Measurements from ENCODE around the gene SIK3. TPM values are rescaled to one million over a fixed set of nuclear protein-coding genes. Genes with fewer than 3 reads are reported as not detected.

Gene SIK3
- total and polyA plus RNA-seq, 12 donors = 9.9 to 47.3 (median 36.5) TPM

DNA sequence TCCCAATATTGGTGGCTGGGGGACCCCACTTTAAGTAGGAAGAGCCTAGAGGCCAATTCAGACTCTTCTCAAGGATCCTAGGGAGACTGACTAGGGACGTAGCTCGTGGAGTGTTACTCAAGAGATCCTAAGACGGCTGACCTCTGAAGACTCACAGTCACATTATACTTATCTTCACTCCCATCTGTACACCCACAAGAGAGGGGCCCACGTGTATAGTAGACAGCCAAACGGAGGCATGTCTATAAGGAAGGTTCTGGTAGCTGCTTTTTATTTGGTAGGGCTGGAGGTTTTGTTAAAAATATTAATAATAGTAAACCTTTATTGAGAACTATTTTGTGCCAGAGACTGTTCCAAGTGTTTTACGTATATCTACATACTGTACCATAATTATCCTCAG, 237.9 kb downstream of the SIK3 start:
- DNase-seq = no peak
- intact Hi-C loops (cut with DNase I) = loop anchor here in 1 of 10 donors (10.0 kb wide), 1 partner anchor 364 kb away; no protein-coding TSS in a partner anchor
- Histone ChIP-seq H3K9me3 (no peaks in the 10 kb centered on the region), H3K36me3 (peaks cover 0 to 100% (median 63%) of the 10 kb centered on the region in 9 donors), H3K27me3 (no peaks in the 10 kb centered on the region), H3K4me3 (no peak overlapping the region), H3K27ac (no peak overlapping the region), H3K4me1 (peaks cover 0 to 13% (median 6%) of the 10 kb centered on the region in 9 donors)
- ATAC-seq = no peak
- 91 to 92% methylated on average over 6 of the region's 6 CpGs for WGBS, 2 donors
- TF ChIP-seq, protein P1, sequence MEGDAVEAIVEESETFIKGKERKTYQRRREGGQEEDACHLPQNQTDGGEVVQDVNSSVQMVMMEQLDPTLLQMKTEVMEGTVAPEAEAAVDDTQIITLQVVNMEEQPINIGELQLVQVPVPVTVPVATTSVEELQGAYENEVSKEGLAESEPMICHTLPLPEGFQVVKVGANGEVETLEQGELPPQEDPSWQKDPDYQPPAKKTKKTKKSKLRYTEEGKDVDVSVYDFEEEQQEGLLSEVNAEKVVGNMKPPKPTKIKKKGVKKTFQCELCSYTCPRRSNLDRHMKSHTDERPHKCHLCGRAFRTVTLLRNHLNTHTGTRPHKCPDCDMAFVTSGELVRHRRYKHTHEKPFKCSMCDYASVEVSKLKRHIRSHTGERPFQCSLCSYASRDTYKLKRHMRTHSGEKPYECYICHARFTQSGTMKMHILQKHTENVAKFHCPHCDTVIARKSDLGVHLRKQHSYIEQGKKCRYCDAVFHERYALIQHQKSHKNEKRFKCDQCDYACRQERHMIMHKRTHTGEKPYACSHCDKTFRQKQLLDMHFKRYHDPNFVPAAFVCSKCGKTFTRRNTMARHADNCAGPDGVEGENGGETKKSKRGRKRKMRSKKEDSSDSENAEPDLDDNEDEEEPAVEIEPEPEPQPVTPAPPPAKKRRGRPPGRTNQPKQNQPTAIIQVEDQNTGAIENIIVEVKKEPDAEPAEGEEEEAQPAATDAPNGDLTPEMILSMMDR (IDR thresholded peaks at IDR 0.05) = no peak

DNA sequence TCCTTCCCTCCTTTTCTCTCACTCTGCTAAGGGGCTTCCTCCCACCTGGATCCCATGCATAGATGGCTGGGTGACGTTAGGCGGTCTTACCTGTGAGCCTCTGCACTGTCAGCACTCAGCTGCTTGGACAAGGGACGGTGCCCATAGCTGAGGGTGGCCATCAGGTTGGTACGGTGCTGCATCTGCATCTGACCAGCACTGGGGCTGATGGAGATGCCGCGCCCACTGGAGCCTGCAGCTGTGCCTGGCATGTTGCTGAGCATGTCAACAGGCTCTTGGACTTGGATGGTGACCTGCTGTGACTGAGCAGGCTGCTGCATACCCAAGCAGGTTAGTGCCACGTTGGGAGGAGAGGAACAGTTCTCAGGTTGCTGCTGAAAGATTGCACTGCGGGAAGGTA, 239.1 kb downstream of the SIK3 start:
- no peak overlapping the region for H3K4me3 ChIP-seq
- DNase-seq (no peak), ATAC-seq (no peak)
- intact Hi-C loops (cut with DNase I) = no loop called here
- TF ChIP-seq, protein P1 (IDR thresholded peaks at IDR 0.05) = no peak
- no peaks in the 10 kb centered on the region for H3K27me3 ChIP-seq
- WGBS, 2 donors = 90 to 94% methylated on average over 8 of the region's 8 CpGs
- H3K9me3 ChIP-seq = no peaks in the 10 kb centered on the region
- peaks cover 0 to 100% (median 68%) of the 10 kb centered on the region in 9 donors for H3K36me3 ChIP-seq
- peaks cover 0 to 14% (median 0%) of the 10 kb centered on the region in 9 donors for H3K4me1 ChIP-seq
- no peak overlapping the region for H3K27ac ChIP-seq

DNA sequence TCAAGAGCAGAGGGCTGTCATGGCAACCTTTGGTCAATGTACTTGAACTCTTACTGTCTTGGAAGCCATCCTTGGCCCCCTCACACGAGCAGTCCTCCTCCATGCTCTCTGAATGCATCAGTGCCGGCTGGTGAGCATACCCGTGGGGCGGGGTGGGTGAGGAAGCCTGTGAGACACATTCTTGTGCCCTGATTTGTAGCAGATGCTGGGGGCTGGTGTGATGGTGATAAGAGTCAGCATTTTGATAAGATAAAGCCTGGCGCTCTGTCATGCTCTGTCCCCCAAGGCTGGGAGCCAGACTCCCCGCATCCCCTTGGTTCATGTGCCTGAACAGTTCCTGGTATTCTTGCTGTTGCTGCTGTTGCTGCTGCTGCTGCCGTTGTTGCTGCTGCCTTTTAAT, 240.3 kb downstream of the SIK3 start:
- 48 to 67% methylated on average over 7 of the region's 7 CpGs for WGBS, 2 donors
- intact Hi-C loops (cut with DNase I) = no loop called here

DNA sequence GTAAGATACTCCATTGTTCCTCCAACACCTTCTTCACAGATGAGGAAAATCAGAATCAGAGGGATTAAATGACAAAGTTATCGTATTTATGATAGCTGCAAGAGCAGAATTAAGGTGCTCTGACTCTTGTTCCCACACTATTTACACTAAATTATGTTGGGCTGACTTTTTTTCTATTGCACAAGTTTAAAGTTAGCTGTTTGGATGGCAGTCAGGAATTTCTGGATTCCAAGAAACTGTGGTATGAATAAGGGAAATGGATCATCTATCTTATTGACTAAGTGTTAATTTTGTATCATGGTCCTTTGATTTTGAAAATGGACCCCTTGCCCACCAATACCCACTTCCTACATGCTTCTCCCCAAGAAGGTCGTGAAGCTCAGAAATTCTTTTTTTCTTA, 240.9 kb downstream of the SIK3 start:
- Histone ChIP-seq H3K9me3 (no peaks in the 10 kb centered on the region), H3K4me1 (peaks cover 4 to 32% (median 11%) of the 10 kb centered on the region in 9 donors), H3K27me3 (no peaks in the 10 kb centered on the region), H3K27ac (no peak overlapping the region), H3K4me3 (no peak overlapping the region), H3K36me3 (peaks cover 0 to 93% (median 54%) of the 10 kb centered on the region in 9 donors)
- 84 to 87% methylated on average over 2 of the region's 2 CpGs for WGBS, 2 donors
- intact Hi-C loops (cut with DNase I) = no loop called here
- TF ChIP-seq, protein P1 (IDR thresholded peaks at IDR 0.05) = no peak
- DNase-seq = no peak
- no peak for ATAC-seq

More for the DNA sequence above, 240.3 kb downstream of the SIK3 start:
- Histone ChIP-seq H3K4me1 (peaks cover 0 to 26% (median 5%) of the 10 kb centered on the region in 9 donors), H3K4me3 (no peak overlapping the region), H3K27me3 (no peaks in the 10 kb centered on the region), H3K9me3 (no peaks in the 10 kb centered on the region), H3K36me3 (peaks cover 0 to 99% (median 59%) of the 10 kb centered on the region in 9 donors), H3K27ac (no peak overlapping the region)
- ATAC-seq = no peak
- no peak for DNase-seq
- TF ChIP-seq, protein P1 (IDR thresholded peaks at IDR 0.05) = no peak
